GM12891 (cell line): Measurements from ENCODE around the gene ATOH8.

Experiments used
- POLR2A ChIP-seq: IDR thresholded peaks from 2 replicates; pipeline ENCODE4 v1.6.1; 2011; ENCODE audit warnings: low read depth, low read length, control low read depth
- POU2F2 ChIP-seq: IDR thresholded peaks from 2 replicates; pipeline ENCODE4 v1.6.1; 2011; ENCODE audit warnings: low read depth, mild to moderate bottlenecking, control low read depth, low read length, moderate library complexity
- SPI1 ChIP-seq: IDR thresholded peaks from 2 replicates; pipeline ENCODE4 v1.6.1; 2011; ENCODE audit warnings: low read depth, low read length, control low read depth
- TAF1 ChIP-seq: IDR thresholded peaks from 2 replicates; pipeline ENCODE4 v1.6.1; 2011; ENCODE audit warnings: low read depth, low read length, control low read depth

- TF ChIP-seq SPI1 (no peak), TAF1 (no peak), POLR2A (no peak), POU2F2 (no peak)
Observed at GRCh38 chr2:85792783-85793441, 39.1 kb downstream of the ATOH8 start.
